ENCODE measurements around the gene PLEKHG4B.

The PLEKHG4B gene

DNA sequence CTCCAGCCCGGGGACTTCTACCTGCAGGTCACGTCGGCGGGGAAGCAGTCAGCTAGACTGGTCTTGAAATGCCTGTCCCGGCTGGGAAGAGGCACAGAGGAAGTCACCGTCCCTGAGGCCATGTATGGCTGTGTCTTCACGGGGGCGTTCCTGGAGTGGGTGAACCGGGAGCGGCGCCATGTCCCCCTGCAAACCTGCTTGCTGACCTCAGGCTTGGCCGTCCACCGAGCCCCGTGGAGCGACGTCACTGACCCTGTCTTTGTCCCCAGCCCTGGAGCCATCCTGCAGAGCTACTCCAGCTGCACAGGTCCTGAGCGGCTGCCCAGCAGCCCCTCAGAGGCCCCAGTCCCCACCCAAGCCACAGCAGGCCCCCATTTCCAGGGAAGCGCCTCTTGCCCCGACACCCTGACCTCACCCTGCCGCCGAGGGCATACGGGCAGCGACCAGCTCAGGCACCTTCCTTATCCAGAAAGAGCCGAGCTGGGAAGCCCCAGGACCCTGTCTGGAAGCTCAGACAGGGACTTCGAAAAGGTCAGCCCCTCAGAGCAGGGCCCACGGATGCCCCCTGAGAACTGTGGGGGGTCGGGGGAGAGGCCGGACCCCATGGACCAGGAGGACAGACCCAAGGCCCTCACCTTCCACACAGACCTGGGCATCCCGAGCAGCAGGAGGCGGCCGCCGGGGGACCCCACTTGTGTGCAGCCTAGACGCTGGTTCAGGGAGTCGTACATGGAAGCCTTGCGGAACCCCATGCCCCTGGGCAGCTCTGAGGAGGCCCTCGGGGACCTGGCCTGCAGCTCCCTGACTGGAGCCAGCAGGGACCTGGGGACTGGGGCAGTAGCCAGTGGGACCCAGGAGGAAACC is 47.8 kb downstream of the PLEKHG4B start:
- DNase-seq (ENCODE audit: insufficient read length, low spot score) (no peak), FAIRE-seq (no peak)
- TF ChIP-seq SPI1 (IDR thresholded peaks at IDR 0.05; ENCODE audit: low read depth, low read length) (no peak), POLR2AphosphoS5 (IDR thresholded peaks at IDR 0.05; ENCODE audit: low read depth, low read length) (no peak), POU2F2 (IDR thresholded peaks at IDR 0.05; ENCODE audit: low read depth, low read length) (no peak), PAX5 (IDR thresholded peaks at IDR 0.05; ENCODE audit: insufficient read depth, low read length, severe bottlenecking) (no peak), TAF1 (IDR thresholded peaks at IDR 0.05; ENCODE audit: low read depth, low read length) (no peak), POLR2A (IDR thresholded peaks at IDR 0.05; ENCODE audit: low read depth, low read length) (no peak)

DNA sequence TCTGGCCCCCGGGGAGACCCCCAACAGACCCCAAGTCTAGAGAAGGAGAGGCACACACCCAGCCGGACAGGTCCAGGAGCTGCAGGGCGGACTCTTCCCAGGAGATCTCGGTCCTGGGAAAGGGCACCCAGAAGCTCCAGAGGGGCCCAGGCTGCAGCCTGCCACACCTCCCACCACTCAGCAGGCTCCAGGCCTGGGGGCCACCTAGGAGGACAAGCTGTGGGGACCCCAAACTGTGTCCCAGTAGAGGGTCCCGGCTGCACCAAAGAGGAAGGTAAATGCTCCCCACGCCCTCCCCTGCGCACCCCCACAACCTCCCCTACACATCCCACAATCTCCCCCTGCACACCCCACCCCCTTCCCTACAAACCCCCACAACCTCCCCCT is 48.5 kb downstream of the PLEKHG4B start:
- TF ChIP-seq POU2F2 (IDR thresholded peaks at IDR 0.05; ENCODE audit: low read depth, low read length): no peak
- no peak for TF ChIP-seq SPI1 (IDR thresholded peaks at IDR 0.05; ENCODE audit: low read depth, low read length)
- no peak for TF ChIP-seq POLR2A (IDR thresholded peaks at IDR 0.05; ENCODE audit: low read depth, low read length)
- TF ChIP-seq TAF1 (IDR thresholded peaks at IDR 0.05; ENCODE audit: low read depth, low read length): no peak
- TF ChIP-seq PAX5 (IDR thresholded peaks at IDR 0.05; ENCODE audit: insufficient read depth, low read length, severe bottlenecking): no peak
- no peak for TF ChIP-seq POLR2AphosphoS5 (IDR thresholded peaks at IDR 0.05; ENCODE audit: low read depth, low read length)
- DNase-seq (ENCODE audit: insufficient read length, low spot score) (no peak), FAIRE-seq (no peak)

GRCh38 chr5:141211-141610 is 49.2 kb downstream of the PLEKHG4B start:
- no peak for DNase-seq (ENCODE audit: insufficient read length, low spot score)
- FAIRE-seq: no peak
- TF ChIP-seq POLR2A (IDR thresholded peaks at IDR 0.05; ENCODE audit: low read depth, low read length) (no peak), POU2F2 (IDR thresholded peaks at IDR 0.05; ENCODE audit: low read depth, low read length) (no peak), TAF1 (IDR thresholded peaks at IDR 0.05; ENCODE audit: low read depth, low read length) (no peak), POLR2AphosphoS5 (IDR thresholded peaks at IDR 0.05; ENCODE audit: low read depth, low read length) (no peak)

DNA sequence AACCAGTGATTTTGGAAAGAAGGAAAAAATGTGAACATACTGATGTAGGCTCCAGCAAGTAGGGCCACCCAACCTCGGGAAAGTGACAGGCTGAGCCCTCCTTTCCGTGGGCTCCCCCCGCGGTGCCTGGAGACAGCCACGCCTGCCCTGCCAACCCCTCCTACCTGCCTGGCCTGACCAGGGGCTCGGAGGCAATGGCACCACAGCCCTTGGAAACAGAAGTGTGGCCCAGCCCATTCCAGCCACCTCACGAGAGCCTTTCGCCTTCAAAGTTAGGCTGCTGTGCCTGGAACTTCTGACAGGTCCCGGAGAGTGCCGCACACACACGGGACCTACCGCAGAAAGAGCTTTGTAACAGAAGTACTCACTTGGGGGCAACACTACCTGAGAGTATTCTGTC is 49.8 kb downstream of the PLEKHG4B start:
- FAIRE-seq (no peak), DNase-seq (ENCODE audit: insufficient read length, low spot score) (no peak)

GRCh38 chr5:142246-142810 is 50.4 kb downstream of the PLEKHG4B start:
- FAIRE-seq (peak; percentile 9), DNase-seq (ENCODE audit: insufficient read length, low spot score) (no peak)
- no peak for TF ChIP-seq POLR2A (IDR thresholded peaks at IDR 0.05; ENCODE audit: low read depth, low read length)
- TF ChIP-seq SPI1 (IDR thresholded peaks at IDR 0.05; ENCODE audit: low read depth, low read length): no peak
- TF ChIP-seq POLR2AphosphoS5 (IDR thresholded peaks at IDR 0.05; ENCODE audit: low read depth, low read length): no peak
- TF ChIP-seq PAX5 (IDR thresholded peaks at IDR 0.05; ENCODE audit: insufficient read depth, low read length, severe bottlenecking): no peak
- no peak for TF ChIP-seq POU2F2 (IDR thresholded peaks at IDR 0.05; ENCODE audit: low read depth, low read length)
- TF ChIP-seq TAF1 (IDR thresholded peaks at IDR 0.05; ENCODE audit: low read depth, low read length): no peak

More for the DNA sequence above, 49.8 kb downstream of the PLEKHG4B start:
- TF ChIP-seq POLR2AphosphoS5 (IDR thresholded peaks at IDR 0.05; ENCODE audit: low read depth, low read length) (no peak), PAX5 (IDR thresholded peaks at IDR 0.05; ENCODE audit: insufficient read depth, low read length, severe bottlenecking) (no peak), SPI1 (IDR thresholded peaks at IDR 0.05; ENCODE audit: low read depth, low read length) (no peak)

- TF ChIP-seq PAX5 (IDR thresholded peaks at IDR 0.05; ENCODE audit: insufficient read depth, low read length, severe bottlenecking): no peak
- no peak for TF ChIP-seq POLR2AphosphoS5 (IDR thresholded peaks at IDR 0.05; ENCODE audit: low read depth, low read length)
- FAIRE-seq: no peak
- DNase-seq (ENCODE audit: insufficient read length, low spot score): no peak
These were observed 51.1 kb downstream of the PLEKHG4B start for GRCh38 chr5:143041-143440.

DNA sequence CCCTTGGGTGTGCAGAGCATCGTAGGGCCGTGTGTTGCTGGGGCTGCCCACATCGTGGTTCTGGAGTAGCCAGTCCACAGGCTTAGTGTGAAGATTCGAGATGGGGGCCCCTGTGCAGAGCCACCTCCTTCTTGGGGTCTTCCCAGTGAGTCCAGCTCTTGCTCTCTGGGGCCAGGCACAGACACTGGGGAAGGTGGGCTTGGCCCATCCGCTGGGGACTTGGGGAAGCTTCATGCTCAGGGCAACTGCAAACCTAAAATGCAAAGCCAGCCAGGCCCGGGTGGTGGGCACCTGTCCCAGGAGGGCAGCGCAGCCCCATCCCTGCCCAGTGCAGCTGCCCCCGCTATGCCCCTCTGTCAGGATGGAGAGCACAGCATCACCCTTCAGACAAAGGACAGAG is 53.0 kb downstream of the PLEKHG4B start:
- no peak for TF ChIP-seq PAX5 (IDR thresholded peaks at IDR 0.05; ENCODE audit: insufficient read depth, low read length, severe bottlenecking)
- no peak for TF ChIP-seq POU2F2 (IDR thresholded peaks at IDR 0.05; ENCODE audit: low read depth, low read length)
- no peak for TF ChIP-seq SPI1 (IDR thresholded peaks at IDR 0.05; ENCODE audit: low read depth, low read length)
- no peak for TF ChIP-seq TAF1 (IDR thresholded peaks at IDR 0.05; ENCODE audit: low read depth, low read length)
- TF ChIP-seq POLR2AphosphoS5 (IDR thresholded peaks at IDR 0.05; ENCODE audit: low read depth, low read length): no peak
- TF ChIP-seq POLR2A (IDR thresholded peaks at IDR 0.05; ENCODE audit: low read depth, low read length): no peak
- DNase-seq (ENCODE audit: insufficient read length, low spot score) (no peak), FAIRE-seq (no peak)

DNA sequence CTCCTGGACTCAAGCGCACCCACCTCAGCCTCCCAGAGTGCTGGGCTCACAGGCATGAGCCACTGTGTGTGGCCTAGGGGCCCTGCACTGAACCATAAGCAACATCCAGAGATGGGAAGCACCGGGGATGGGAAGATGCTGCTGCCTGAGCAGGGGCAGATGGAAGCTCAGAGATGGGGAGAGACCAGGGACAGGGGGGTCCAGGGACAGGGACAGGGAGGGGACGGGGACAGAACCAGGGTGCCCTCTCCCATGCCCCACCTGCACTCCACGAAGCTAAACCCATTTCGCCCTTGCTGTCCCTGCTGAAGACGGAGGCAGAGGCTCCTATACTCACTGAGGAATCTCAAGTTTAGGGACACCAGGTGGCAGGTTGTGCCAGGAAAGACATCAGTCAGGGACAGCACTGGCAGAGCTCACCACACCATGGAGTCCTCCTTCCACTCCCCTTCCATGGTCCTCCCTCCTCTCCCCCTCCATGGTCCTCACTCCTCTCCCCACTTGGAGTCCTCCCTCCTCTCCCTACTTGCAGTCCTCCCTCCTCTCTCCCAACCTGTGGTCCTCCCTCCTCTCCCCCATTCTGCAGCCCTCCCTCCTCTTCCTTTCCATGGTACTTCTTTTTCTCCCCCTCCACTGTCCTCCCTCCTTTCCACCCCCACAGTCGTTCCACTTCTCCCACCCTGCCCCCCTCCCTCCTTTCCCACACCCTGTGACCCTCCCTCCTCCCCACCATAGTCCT is 53.8 kb downstream of the PLEKHG4B start:
- FAIRE-seq (no peak), DNase-seq (ENCODE audit: insufficient read length, low spot score) (no peak)
- no peak for TF ChIP-seq PAX5 (IDR thresholded peaks at IDR 0.05; ENCODE audit: insufficient read depth, low read length, severe bottlenecking)

DNA sequence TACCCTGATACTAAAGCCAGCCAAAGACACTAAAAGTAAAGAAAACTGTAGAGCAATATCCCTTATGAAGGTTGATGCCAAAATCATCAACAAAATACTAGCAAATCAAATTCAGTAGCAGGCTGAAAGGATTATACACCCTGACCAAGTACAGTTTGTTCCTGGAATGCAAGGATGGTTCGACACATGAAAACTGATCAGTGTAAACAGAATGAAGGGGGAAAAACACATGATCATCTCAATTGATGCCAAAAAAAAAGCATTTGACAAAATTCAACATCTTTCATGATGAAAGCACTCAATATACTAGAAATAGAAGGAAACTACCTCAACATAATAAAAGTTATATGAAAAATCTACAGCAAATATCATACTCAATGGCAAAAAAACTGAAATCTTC is 55.8 kb downstream of the PLEKHG4B start:
- TF ChIP-seq TAF1 (IDR thresholded peaks at IDR 0.05; ENCODE audit: low read depth, low read length) (no peak), POLR2A (IDR thresholded peaks at IDR 0.05; ENCODE audit: low read depth, low read length) (no peak), SPI1 (IDR thresholded peaks at IDR 0.05; ENCODE audit: low read depth, low read length) (no peak), POU2F2 (IDR thresholded peaks at IDR 0.05; ENCODE audit: low read depth, low read length) (no peak), POLR2AphosphoS5 (IDR thresholded peaks at IDR 0.05; ENCODE audit: low read depth, low read length) (no peak), PAX5 (IDR thresholded peaks at IDR 0.05; ENCODE audit: insufficient read depth, low read length, severe bottlenecking) (no peak)
- DNase-seq (ENCODE audit: insufficient read length, low spot score) (no peak), FAIRE-seq (no peak)
